ENCODE data around the gene ZNF425. TPM values are rescaled to one million over a fixed set of nuclear protein-coding genes. Genes with fewer than 3 reads are reported as not detected.

ZNF425 gene
- total RNA-seq, 4 donors from 2014 or later: 1.8 to 4.8 (median 3.7) TPM

DNA sequence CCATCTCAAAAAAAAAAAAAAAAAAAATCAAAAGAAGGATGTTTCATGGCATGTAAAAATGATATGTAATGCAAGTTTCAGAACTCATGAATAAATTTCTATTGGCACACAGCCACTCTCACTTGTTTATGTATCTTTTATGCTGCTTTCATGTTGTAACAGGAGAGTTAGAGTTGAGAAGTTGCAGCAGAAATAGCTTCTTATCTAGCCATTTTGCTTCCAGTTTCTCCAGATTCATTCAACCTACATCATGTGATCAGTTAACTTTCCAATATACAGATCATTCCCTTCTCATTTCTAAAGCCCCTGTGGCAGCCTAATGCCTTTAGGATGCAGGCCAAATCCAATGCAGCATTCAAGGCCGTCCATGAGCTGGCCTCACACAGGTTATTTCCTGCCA lies 66.0 kb downstream of the ZNF425 start:
- no peaks in the 10 kb centered on the region for H3K36me3 ChIP-seq
- 17 to 36% methylated on average over 1 of the region's 1 CpG for WGBS, 2 donors
- H3K4me1 ChIP-seq: peaks cover 0 to 18% (median 0%) of the 10 kb centered on the region in 3 donors
- TF ChIP-seq POLR2A (IDR thresholded peaks at IDR 0.05): no peak
- TF ChIP-seq, protein P1, sequence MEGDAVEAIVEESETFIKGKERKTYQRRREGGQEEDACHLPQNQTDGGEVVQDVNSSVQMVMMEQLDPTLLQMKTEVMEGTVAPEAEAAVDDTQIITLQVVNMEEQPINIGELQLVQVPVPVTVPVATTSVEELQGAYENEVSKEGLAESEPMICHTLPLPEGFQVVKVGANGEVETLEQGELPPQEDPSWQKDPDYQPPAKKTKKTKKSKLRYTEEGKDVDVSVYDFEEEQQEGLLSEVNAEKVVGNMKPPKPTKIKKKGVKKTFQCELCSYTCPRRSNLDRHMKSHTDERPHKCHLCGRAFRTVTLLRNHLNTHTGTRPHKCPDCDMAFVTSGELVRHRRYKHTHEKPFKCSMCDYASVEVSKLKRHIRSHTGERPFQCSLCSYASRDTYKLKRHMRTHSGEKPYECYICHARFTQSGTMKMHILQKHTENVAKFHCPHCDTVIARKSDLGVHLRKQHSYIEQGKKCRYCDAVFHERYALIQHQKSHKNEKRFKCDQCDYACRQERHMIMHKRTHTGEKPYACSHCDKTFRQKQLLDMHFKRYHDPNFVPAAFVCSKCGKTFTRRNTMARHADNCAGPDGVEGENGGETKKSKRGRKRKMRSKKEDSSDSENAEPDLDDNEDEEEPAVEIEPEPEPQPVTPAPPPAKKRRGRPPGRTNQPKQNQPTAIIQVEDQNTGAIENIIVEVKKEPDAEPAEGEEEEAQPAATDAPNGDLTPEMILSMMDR (IDR thresholded peaks at IDR 0.05): no peak
- peak overlapping the region in 2 of 4 donors; percentile 4 to 45 for H3K27ac ChIP-seq
- no peaks in the 10 kb centered on the region for H3K27me3 ChIP-seq
- DNase-seq: no peak
- intact Hi-C loops (cut with DNase I): loop anchor here (10.0 kb wide), 1 partner anchor 55 kb away; no protein-coding TSS in a partner anchor
- no peak overlapping the region for H3K4me3 ChIP-seq
- H3K9me3 ChIP-seq: no peaks in the 10 kb centered on the region

GRCh38 chr7:149053885-149054284 lies 72.2 kb downstream of the ZNF425 start:
- intact Hi-C loops (cut with DNase I): no loop called here
- WGBS, 2 donors: 94 to 97% methylated on average over 5 to 8 of the region's 8 CpGs
- TF ChIP-seq, protein P1 (IDR thresholded peaks at IDR 0.05): no peak
- no peak for TF ChIP-seq POLR2A (IDR thresholded peaks at IDR 0.05)

DNA sequence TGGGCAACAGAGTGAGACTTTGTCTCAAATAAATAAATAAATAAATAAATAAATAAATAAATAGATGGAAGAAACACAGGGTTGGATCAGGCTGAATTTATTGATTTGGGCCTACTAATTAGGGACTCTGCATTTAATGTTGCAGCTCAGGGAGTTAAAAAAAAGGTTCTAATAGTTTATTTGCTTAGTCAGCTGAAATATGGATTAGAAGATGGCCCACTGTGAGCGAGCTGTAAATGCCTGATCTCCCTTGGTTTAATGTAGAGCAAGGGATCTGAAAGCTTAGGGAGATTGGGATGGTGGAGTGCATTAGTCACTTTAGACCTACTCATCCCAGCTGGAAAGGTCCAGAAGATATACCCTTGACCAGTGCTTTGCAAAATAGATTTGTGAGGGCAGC lies 72.7 kb downstream of the ZNF425 start:
- TF ChIP-seq, protein P1 (IDR thresholded peaks at IDR 0.05): no peak
- no peak for TF ChIP-seq POLR2A (IDR thresholded peaks at IDR 0.05)
- DNase-seq: no peak
- no peaks in the 10 kb centered on the region for H3K27me3 ChIP-seq
- H3K36me3 ChIP-seq: no peaks in the 10 kb centered on the region
- H3K27ac ChIP-seq: no peak overlapping the region
- H3K4me3 ChIP-seq: no peak overlapping the region
- intact Hi-C loops (cut with DNase I): no loop called here
- 90 to 95% methylated on average over 1 of the region's 1 CpG for WGBS, 2 donors
- no peaks in the 10 kb centered on the region for H3K4me1 ChIP-seq
- H3K9me3 ChIP-seq: no peaks in the 10 kb centered on the region

More at GRCh38 chr7:149053885-149054284, 72.2 kb downstream of the ZNF425 start:
- Histone ChIP-seq H3K27ac (no peak overlapping the region), H3K9me3 (no peaks in the 10 kb centered on the region), H3K36me3 (no peaks in the 10 kb centered on the region), H3K27me3 (no peaks in the 10 kb centered on the region), H3K4me3 (no peak overlapping the region), H3K4me1 (no peaks in the 10 kb centered on the region)
- no peak for DNase-seq

Small RNA genes lying within 50 kb of the gene (small RNA-seq; reads per million reads assigned to genes)
- gene COX6B1P1 (0 reads per million in 4 donors), gene RN7SL521P (0 to 0.15 (median 0.07) reads per million in 4 donors)

Other genes starting within 250 kb of the ZNF425 start
- gene EZH2, start 242.0 kb downstream of the ZNF425 start, total RNA-seq: 10 to 100 TPM in 3 of 4 donors, 1 to 10 TPM in 1; 6.2 to 22.3 (median 12.7) TPM
- 100 to 1,000 TPM in 1 of 4 donors, 10 to 100 TPM in 3; 40.6 to 105 (median 86.1) TPM for gene PDIA4, start 97.8 kb downstream of the ZNF425 start, total RNA-seq
- 10 to 100 TPM in 1 of 4 donors, 1 to 10 TPM in 3; 3.5 to 11.4 (median 6.1) TPM for gene ZNF786, start 35.6 kb downstream of the ZNF425 start, total RNA-seq
- 10 to 100 TPM in 3 of 4 donors, 1 to 10 TPM in 1; 8.9 to 20.8 (median 12.6) TPM for gene ZNF398, start 21.1 kb upstream of the ZNF425 start, total RNA-seq
- 10 to 100 TPM; 13.9 to 21.7 (median 16.9) TPM for gene ZNF282, start 69.2 kb upstream of the ZNF425 start, total RNA-seq
- 10 to 100 TPM in 2 of 4 donors, 1 to 10 TPM in 2; 8.0 to 11.1 (median 10.2) TPM for gene ZNF212, start 113.3 kb upstream of the ZNF425 start, total RNA-seq
- gene ZNF783, start 135.9 kb upstream of the ZNF425 start, total RNA-seq: 10 to 100 TPM in 1 of 4 donors, 1 to 10 TPM in 3; 3.1 to 15.6 (median 4.8) TPM